HEK293 (cell line): Measurements from ENCODE around the gene SETD3.

Experiments
- CTCF ChIA-PET: fragments of 350-600 bp; formaldehyde crosslinking; extraction: SDS; loops from one replicate; lab custom pipeline; 2021; ENCODE audit warnings: antibody characterized with exemption; lab: Yijun Ruan, JAX
- POLR2A ChIA-PET: fragments of 300-600 bp; formaldehyde crosslinking; extraction: SDS; loops from one replicate; lab custom pipeline; 2020; ENCODE audit warnings: antibody characterized with exemption, inconsistent platforms; lab: Yijun Ruan, JAX
- H3K27ac ChIP-seq: fragments of 200-500 bp; sonication (Bioruptor generic); 2 replicates; pipeline ENCODE4 v1.5.1; 2014; ENCODE audit warnings: low read depth, low read length, control low read depth, inconsistent platforms; ENCODE audit errors: extremely low read depth
- H3K36me3 ChIP-seq, 2 experiments: fragments of 200-500 bp in 1 of 2; sonication (Bioruptor generic) in 1 of 2; 1 replicate in 1 of 2; 2 replicates in 1 of 2; pipeline ENCODE4 v1.5.1; 2014 to 2017; ENCODE audit warnings: inconsistent platforms in 2 of 2, low read length in 2 of 2; ENCODE audit not compliant: control insufficient read depth in 2 of 2, insufficient read depth in 1 of 2
- H3K4me1 ChIP-seq: fragments of 200-500 bp; sonication (Bioruptor generic); 2 replicates; pipeline ENCODE4 v1.5.1; 2014; ENCODE audit warnings: mild to moderate bottlenecking, low read length, inconsistent platforms; ENCODE audit not compliant: control insufficient read depth, insufficient read depth
- H3K4me3 ChIP-seq: 2 replicates; pipeline ENCODE4 v1.5.1; 2011; ENCODE audit warnings: low read depth, mild to moderate bottlenecking, control low read depth, low read length, moderate library complexity
- H3K9me3 ChIP-seq: fragments of 200-500 bp; sonication (Bioruptor generic); 2 replicates; pipeline ENCODE4 v1.5.1; 2014; ENCODE audit warnings: low read depth, low read length, inconsistent platforms; ENCODE audit not compliant: control insufficient read depth, insufficient read depth
- AEBP2 ChIP-seq: fragments of 450-650 bp; formaldehyde crosslinking; IDR thresholded peaks from 2 replicates; pipeline ENCODE4 v1.5.1; 2016; ENCODE audit warnings: missing biosample characterization, missing genetic modification characterization, borderline replicate concordance
- GLI4 ChIP-seq: fragments of 450-650 bp; formaldehyde crosslinking; IDR thresholded peaks from 2 replicates; pipeline ENCODE4 v1.5.1; 2016; ENCODE audit warnings: missing biosample characterization, missing genetic modification characterization
- HOXA7 ChIP-seq: sonication (generic); formaldehyde crosslinking; IDR thresholded peaks from 2 replicates; pipeline ENCODE4 v1.8.1; 2022; ENCODE audit warnings: missing genetic modification reagents, borderline replicate concordance
- IKZF3 ChIP-seq: fragments of 450-650 bp; IDR thresholded peaks from 2 replicates; pipeline ENCODE4 v1.5.0; 2018; ENCODE audit warnings: missing biosample characterization, mild to moderate bottlenecking, missing genetic modification characterization, moderate library complexity
- MEIS1 ChIP-seq: sonication (generic); formaldehyde crosslinking; IDR thresholded peaks from 2 replicates; pipeline ENCODE4 v1.8.1; 2022; ENCODE audit warnings: missing genetic modification reagents, mild to moderate bottlenecking, borderline replicate concordance
- PBX3 ChIP-seq: sonication (generic); formaldehyde crosslinking; IDR thresholded peaks from 2 replicates; pipeline ENCODE4 v1.8.1; 2022; ENCODE audit warnings: mild to moderate bottlenecking, moderate library complexity, missing genetic modification reagents
- REST ChIP-seq: fragments of 450-650 bp; formaldehyde crosslinking; IDR thresholded peaks from 2 replicates; pipeline ENCODE4 v1.5.1; 2016; ENCODE audit warnings: missing biosample characterization, missing genetic modification characterization
- SP2 ChIP-seq: fragments of 450-650 bp; formaldehyde crosslinking; IDR thresholded peaks from 2 replicates; pipeline ENCODE4 v1.5.1; 2016; ENCODE audit warnings: missing biosample characterization, missing genetic modification characterization
- TRIM28 ChIP-seq: IDR thresholded peaks from 2 replicates; pipeline ENCODE4 v1.6.1; 2011; ENCODE audit warnings: low read length, control low read depth, borderline replicate concordance
- ZBTB48 ChIP-seq: fragments of 450-650 bp; formaldehyde crosslinking; IDR thresholded peaks from 2 replicates; pipeline ENCODE4 v1.5.1; 2016; ENCODE audit warnings: missing biosample characterization, missing genetic modification characterization
- ZFP69B ChIP-seq: fragments of 450-650 bp; formaldehyde crosslinking; IDR thresholded peaks from 2 replicates; pipeline ENCODE4 v1.5.1; 2016; ENCODE audit warnings: missing biosample characterization, missing genetic modification characterization
- ZIC2 ChIP-seq: fragments of 450-650 bp; formaldehyde crosslinking; IDR thresholded peaks from 2 replicates; pipeline ENCODE4 v1.5.1; 2016; ENCODE audit warnings: missing biosample characterization, missing genetic modification characterization
- ZNF114 ChIP-seq: fragments of 450-650 bp; formaldehyde crosslinking; IDR thresholded peaks from 2 replicates; pipeline ENCODE4 v1.5.0; 2017; ENCODE audit warnings: missing biosample characterization, missing genetic modification characterization
- ZNF155 ChIP-seq: fragments of 450-650 bp; formaldehyde crosslinking; IDR thresholded peaks from 2 replicates; pipeline ENCODE4 v1.5.1; 2016; ENCODE audit warnings: missing biosample characterization, missing genetic modification characterization
- ZNF16 ChIP-seq: fragments of 450-650 bp; formaldehyde crosslinking; IDR thresholded peaks from 2 replicates; pipeline ENCODE4 v1.5.1; 2016; ENCODE audit warnings: low read depth, missing biosample characterization, missing genetic modification characterization
- ZNF239 ChIP-seq: fragments of 450-650 bp; formaldehyde crosslinking; IDR thresholded peaks from 2 replicates; pipeline ENCODE4 v1.5.1; 2016; ENCODE audit warnings: missing biosample characterization, missing genetic modification characterization
- ZNF311 ChIP-seq: fragments of 450-650 bp; formaldehyde crosslinking; IDR thresholded peaks from 2 replicates; pipeline ENCODE4 v1.5.1; 2017; ENCODE audit warnings: missing biosample characterization, missing genetic modification characterization, borderline replicate concordance
- ZNF48 ChIP-seq: fragments of 450-650 bp; formaldehyde crosslinking; IDR thresholded peaks from 2 replicates; pipeline ENCODE4 v1.5.1; 2016; ENCODE audit warnings: missing biosample characterization, missing genetic modification characterization
- ZNF501 ChIP-seq: fragments of 450-650 bp; formaldehyde crosslinking; IDR thresholded peaks from 2 replicates; pipeline ENCODE4 v1.5.1; 2016; ENCODE audit warnings: missing biosample characterization, missing genetic modification characterization
- ZNF549 ChIP-seq: fragments of 450-650 bp; IDR thresholded peaks from 2 replicates; pipeline ENCODE4 v1.5.1; 2018; ENCODE audit warnings: missing biosample characterization, missing genetic modification characterization, mild to moderate bottlenecking, inconsistent platforms, moderate library complexity
- ZNF580 ChIP-seq: fragments of 450-650 bp; formaldehyde crosslinking; IDR thresholded peaks from 2 replicates; pipeline ENCODE4 v1.5.1; 2016; ENCODE audit warnings: missing biosample characterization, missing genetic modification characterization
- ZNF704 ChIP-seq: fragments of 450-650 bp; formaldehyde crosslinking; IDR thresholded peaks from 2 replicates; pipeline ENCODE4 v1.5.1; 2016; ENCODE audit warnings: missing biosample characterization, missing genetic modification characterization
- ZNF768 ChIP-seq: fragments of 450-650 bp; formaldehyde crosslinking; IDR thresholded peaks from 2 replicates; pipeline ENCODE4 v1.5.1; 2018; ENCODE audit warnings: missing biosample characterization, mild to moderate bottlenecking, missing genetic modification characterization
- ZNF777 ChIP-seq: fragments of 450-650 bp; formaldehyde crosslinking; IDR thresholded peaks from 2 replicates; pipeline ENCODE4 v1.5.1; 2017; ENCODE audit warnings: missing biosample characterization, missing genetic modification characterization, borderline replicate concordance
- ZNF792 ChIP-seq: fragments of 450-650 bp; formaldehyde crosslinking; IDR thresholded peaks from 2 replicates; pipeline ENCODE4 v1.5.1; 2016; ENCODE audit warnings: missing biosample characterization, missing genetic modification characterization
- ZNF837 ChIP-seq: fragments of 450-650 bp; formaldehyde crosslinking; IDR thresholded peaks from 2 replicates; pipeline ENCODE4 v1.5.1; 2016; ENCODE audit warnings: missing biosample characterization, missing genetic modification characterization
- ZSCAN4 ChIP-seq: fragments of 450-650 bp; formaldehyde crosslinking; IDR thresholded peaks from 2 replicates; pipeline ENCODE4 v1.5.1; 2017; ENCODE audit warnings: missing biosample characterization, missing genetic modification characterization

SETD3 gene

GRCh38 chr14:99401211-99401610 lies 79.4 kb downstream of the SETD3 start:
- POLR2A ChIA-PET = no interaction called here
- CTCF ChIA-PET = interaction anchor here (1.1 to 6.1 kb wide), 3 partner anchors 9 to 15 kb away, joined by 5 to 67 read pairs (median 11); no protein-coding TSS in a partner anchor
- Histone ChIP-seq H3K27ac (no peak overlapping the region), H3K4me3 (no peak overlapping the region), H3K36me3 (peaks cover 24 to 58% of the 10 kb centered on the region in 2 experiments), H3K9me3 (no peaks in the 10 kb centered on the region), H3K4me1 (0 out of 2 replicates have a peak, but pooled peaks cover 2% of the 10 kb centered on the region)
- TF ChIP-seq HOXA7 (CRISPR knock-in tag) (no peak), TRIM28 (no peak), ZNF48 (tag by site-specific recombination) (no peak), ZNF837 (no peak), MEIS1 (CRISPR knock-in tag) (no peak), PBX3 (CRISPR knock-in tag) (no peak), ZSCAN4 (no peak), ZNF792 (tag by site-specific recombination) (no peak), AEBP2 (tag by site-specific recombination) (no peak), GLI4 (no peak), ZNF114 (no peak), ZNF239 (tag by site-specific recombination) (no peak), ZIC2 (tag by site-specific recombination) (no peak), ZNF549 (tag by site-specific recombination) (no peak), ZNF768 (tag by site-specific recombination) (no peak), ZBTB48 (no peak), ZNF580 (tag by site-specific recombination) (no peak)

- 0 out of 2 replicates have a peak, but pooled peaks cover 7% of the 10 kb centered on the region for H3K4me1 ChIP-seq
- H3K9me3 ChIP-seq = no peaks in the 10 kb centered on the region
- CTCF ChIA-PET = interaction anchor here (1.0 to 11.8 kb wide), 4 partner anchors 8 to 131 kb away, joined by 3 to 175 read pairs (median 8); no protein-coding TSS in a partner anchor
- no peak overlapping the region for H3K27ac ChIP-seq
- POLR2A ChIA-PET = no interaction called here
- H3K4me3 ChIP-seq = no peak overlapping the region
- H3K36me3 ChIP-seq = peaks cover 12 to 40% of the 10 kb centered on the region in 2 experiments
- no peak for TF ChIP-seq REST (tag by site-specific recombination)
- TF ChIP-seq ZNF501 = no peak
- no peak for TF ChIP-seq SP2 (tag by site-specific recombination)
- no peak for TF ChIP-seq ZNF16 (tag by site-specific recombination)
- no peak for TF ChIP-seq ZNF777 (tag by site-specific recombination)
- TF ChIP-seq ZNF155 = no peak
- no peak for TF ChIP-seq ZNF311 (tag by site-specific recombination)
- TF ChIP-seq ZNF704 (tag by site-specific recombination) = no peak
- no peak for TF ChIP-seq PBX3 (CRISPR knock-in tag)
- no peak for TF ChIP-seq ZFP69B (tag by site-specific recombination)
- no peak for TF ChIP-seq IKZF3
These were observed 83.0 kb downstream of the SETD3 start for GRCh38 chr14:99397698-99398097.
